NCI-H1417 treated with DMSO at 0.1 percent for 48 hours (cell line): Measurements from ENCODE around the gene TMEM37.
A peak's percentile ranks its signal among the peaks of the same experiment; 100 is the strongest.
"Not testable (repeated sequence)": the region's sequence is repeated elsewhere in the genome, so short reads cannot be mapped to it uniquely, and the experiment has no call there.

ENCODE experiments used
- DNase-seq: peaks from one replicate; lab custom pipeline; 2025; lab: John Stamatoyannopoulos, UW

TMEM37 gene

GRCh38 chr2:119431155-119431975 is at the start of gene TMEM37:
Gene TMEM37, plus strand, starts transcription at chr2:119431854. Its CDS starts 50 bp downstream, at chr2:119431904.
- no peak for DNase-seq

GRCh38 chr2:119383410-119384140 is 48.1 kb upstream of the TMEM37 start:
- DNase-seq = no peak

DNA sequence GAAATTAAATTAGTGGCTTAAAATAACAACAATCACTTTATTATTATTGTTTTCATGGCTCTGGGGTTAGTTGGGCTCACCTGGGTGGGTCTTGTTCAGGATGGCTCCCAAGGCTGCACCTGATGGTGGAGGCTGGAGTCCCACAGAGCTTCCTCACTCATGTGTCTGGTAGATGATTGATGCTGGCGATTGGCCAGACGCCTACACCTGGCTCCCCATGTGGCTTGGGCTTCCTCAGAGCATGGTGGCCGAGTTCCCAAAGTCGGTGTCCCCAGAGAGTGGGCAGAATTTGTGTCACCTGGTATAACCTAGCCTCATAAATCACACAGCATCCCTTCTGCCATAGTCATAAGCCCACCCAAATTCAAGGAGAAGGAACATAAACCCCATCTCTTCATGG is 46.7 kb upstream of the TMEM37 start:
- no peak for DNase-seq

DNA sequence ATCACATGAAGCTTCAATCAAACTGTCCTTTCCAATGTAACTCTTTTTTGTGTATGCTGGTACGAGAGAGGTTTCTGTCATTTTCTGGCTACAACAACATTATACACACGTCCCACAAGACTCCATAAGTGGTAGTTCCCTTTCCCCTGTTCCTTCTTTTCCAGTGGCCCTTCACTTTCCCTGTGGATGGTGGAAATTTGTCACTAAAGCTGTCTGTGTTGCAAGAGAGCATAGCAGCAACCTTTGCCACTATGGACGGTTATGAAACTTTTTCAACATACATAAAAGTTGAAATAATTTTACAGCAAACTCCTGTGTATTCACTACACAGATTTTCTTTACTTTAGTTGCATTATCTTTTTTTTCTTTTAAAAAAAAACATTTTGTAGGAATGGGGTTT is 46.2 kb upstream of the TMEM37 start:
- no peak for DNase-seq

GRCh38 chr2:119387381-119388129 is 44.1 kb upstream of the TMEM37 start:
- no peak for DNase-seq

- DNase-seq = no peak
These were observed 41.9 kb upstream of the TMEM37 start for GRCh38 chr2:119389615-119390306.

GRCh38 chr2:119393971-119394748 is 37.5 kb upstream of the TMEM37 start:
- DNase-seq = no peak

DNA sequence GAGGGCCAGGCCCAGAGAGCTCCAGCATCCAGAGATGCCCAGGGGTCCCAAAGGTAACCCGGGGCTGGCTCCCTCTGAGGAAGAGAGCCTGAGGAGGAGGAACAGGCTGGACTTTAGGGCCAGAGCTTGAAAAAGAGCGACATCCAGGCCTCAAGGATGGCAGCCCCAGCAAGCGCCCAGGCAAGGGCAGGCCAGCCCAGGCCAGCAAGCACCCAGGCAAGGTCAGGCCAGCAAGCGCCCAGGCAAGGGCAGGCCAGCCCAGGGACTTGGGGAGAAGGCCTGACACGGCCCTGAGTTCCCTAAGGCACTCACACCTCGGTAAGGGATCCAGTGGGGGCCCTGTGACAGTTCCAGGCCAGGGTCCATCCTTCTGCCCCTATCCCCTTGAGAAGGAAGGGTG is 34.5 kb upstream of the TMEM37 start:
- DNase-seq = no peak

GRCh38 chr2:119402106-119402505 is 29.5 kb upstream of the TMEM37 start:
- DNase-seq = no peak

DNA sequence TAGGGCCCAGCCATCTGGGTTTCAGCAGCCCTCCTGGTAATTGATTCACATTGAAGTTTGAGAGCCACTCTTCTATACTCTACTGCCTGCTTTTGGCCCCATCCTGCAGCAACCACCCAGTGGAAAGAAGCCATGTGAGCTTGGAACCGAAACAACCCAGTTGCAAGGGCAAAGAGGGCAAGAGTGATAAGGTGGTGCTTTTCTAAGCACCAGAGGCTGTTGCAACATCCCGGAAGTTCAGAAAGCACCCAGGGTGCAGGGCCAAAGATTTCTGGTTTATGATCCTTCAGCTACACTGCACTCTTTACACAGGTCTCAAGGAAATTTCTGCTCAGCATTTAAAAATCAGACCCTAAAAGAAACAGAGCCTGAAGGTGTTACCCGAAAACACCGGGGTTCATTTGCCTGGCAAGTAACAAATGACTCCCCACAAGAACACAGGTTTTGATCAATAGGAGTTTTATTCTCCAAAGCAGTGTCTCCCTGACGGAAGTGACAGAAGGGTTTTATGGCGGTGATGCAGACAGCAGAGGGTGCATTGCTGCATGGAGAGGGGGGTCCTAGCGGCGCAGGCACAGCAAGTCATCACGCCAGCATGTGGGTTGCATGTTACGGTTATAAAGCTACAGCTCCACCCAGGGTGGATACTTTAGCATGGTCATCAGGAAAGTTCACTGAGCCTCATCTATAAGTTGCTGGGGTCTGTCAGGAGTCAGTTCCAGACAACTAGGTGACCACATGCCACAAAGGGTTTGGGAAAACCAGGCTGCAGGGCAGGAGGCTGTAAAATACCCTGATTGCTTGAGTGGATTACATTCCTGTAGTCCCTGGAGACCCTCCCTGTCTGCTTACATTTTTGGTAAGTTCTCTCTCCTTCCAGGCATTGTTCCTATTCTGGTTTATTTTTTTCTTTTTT is 28.8 kb upstream of the TMEM37 start:
- no peak for DNase-seq

GRCh38 chr2:119403618-119404017 is 28.0 kb upstream of the TMEM37 start:
- DNase-seq = not testable (repeated sequence)

- no peak for DNase-seq
These were observed 26.5 kb upstream of the TMEM37 start for GRCh38 chr2:119405151-119405550.

DNA sequence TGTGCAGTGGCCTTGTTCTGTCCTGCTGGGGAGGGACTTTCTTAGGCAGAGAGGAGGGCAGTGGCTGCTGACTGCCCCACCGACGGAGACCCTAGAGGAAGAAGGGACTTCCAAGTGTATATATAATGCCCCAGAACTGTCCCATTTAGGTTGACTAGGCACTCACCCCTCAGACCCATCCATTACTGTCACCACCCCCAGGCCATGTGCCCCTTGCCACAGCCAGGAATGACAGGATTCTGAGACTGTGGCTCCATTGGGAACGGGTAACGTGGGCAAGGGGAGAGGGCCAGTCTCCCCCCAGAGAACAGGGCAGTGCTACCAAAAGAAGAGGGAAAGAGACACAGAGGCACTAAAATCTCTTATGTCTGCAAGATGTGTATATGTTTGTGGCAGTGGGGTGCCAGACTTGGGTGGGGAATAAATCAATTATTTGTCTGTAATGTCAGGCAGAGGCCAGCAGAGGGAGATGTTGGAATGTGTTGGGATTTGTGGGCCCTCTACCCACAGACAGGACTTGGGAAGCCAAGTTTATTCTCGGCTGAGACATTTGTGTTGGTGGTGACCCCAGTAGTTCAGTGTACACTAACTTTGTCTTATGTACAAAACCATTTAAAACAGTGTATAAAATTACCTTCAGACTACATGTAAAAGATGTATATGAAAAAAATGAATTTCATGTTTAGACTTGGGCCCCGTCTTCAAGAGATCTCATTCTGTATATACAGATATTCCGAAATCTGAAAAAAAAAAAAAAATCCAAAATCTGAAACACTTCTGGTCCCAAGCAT is 24.0 kb upstream of the TMEM37 start:
- DNase-seq = peak; percentile 50

- DNase-seq = no peak
These were observed 23.4 kb upstream of the TMEM37 start for GRCh38 chr2:119408221-119408619.

DNA sequence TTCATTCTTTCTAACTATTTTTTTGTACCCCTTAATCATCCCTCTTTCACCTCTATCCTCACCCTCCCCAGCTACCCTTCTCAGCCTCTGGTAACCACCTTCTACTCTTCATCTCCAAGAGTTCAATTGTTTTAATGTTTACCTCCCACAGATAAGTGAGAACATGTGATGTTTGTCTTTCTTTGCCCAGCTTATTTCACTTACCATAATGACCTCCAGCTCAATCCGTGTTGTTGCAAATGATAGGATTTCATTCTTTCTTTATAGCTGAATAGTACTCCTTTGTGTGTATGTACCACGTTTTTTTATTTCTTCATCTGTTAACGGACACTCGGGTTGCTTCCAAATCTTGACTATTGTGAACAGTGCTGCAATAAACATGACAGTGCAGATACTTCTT is 22.1 kb upstream of the TMEM37 start:
- no peak for DNase-seq

GRCh38 chr2:119414894-119415293 is 16.8 kb upstream of the TMEM37 start:
- no peak for DNase-seq

GRCh38 chr2:119415630-119416029 is 16.0 kb upstream of the TMEM37 start:
- DNase-seq = no peak

DNA sequence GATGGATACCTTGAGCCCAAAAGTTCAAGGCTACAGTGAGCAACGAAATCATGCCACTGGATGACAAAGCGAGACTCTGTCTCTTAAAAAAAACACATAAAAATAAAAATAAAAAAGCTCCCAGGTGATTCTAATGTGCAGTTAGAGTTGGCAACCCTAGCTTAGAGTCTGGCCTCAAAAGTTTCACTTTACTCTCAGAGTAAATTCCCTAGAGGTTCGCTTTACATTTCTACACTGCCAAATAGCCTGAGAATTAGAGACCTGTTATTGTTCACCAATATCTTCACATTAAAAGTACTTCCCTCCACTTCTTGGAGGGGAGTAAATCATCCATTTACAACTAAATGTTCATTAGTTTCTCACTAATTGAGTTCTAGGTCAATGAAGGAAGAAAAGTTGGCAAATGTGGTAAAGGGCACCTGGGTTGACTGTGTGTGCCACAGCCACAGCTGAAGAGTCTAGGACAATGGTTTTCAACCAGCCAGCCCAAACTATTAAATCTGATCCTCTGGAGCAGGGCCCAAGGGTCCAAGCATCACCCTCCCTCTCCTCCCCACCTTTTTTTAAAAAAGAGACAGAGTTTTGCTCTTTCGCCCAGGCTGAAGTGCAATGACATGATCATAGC is 15.2 kb upstream of the TMEM37 start:
- DNase-seq = no peak

GRCh38 chr2:119417908-119418307 is 13.7 kb upstream of the TMEM37 start:
- DNase-seq = no peak
